Activated naive CD8-positive, alpha-beta T cell treated with anti-CD3 and anti-CD28 coated beads, Interleukin-2, amount 10 ng/mL, durations not matched to agents 7 days and 5 days (primary cell): ENCODE measurements around the gene DNAJB4. TPM values are rescaled to one million over a fixed set of nuclear protein-coding genes. Genes with fewer than 3 reads are reported as not detected.
"Not testable (repeated sequence)": the region's sequence is repeated elsewhere in the genome, so short reads cannot be mapped to it uniquely, and the experiment has no call there.

ENCODE experiments used
- ATAC-seq: fragments of 150-1000 bp; cut with Tn5 transposase; one replicate; pipeline ENCODE4 v1.10.0; 2021; ENCODE audit warnings: low read depth, moderate library complexity
- POLR2A ChIA-PET: fragments of 350-600 bp; sonication (Branson Sonifier 250); formaldehyde crosslinking; loops from one replicate; lab custom pipeline; 2021; ENCODE audit warnings: antibody characterized with exemption; lab: Charles Lee
- DNase-seq: peaks from one replicate; pipeline ENCODE4 v3.0.0; 2021
- H3K27ac Mint-ChIP-seq: one replicate; pipeline ENCODE4 v1.8.0; 2022; ENCODE audit warnings: mild to moderate bottlenecking, mixed read lengths
- H3K27me3 Mint-ChIP-seq: one replicate; pipeline ENCODE4 v1.8.0; 2022; ENCODE audit warnings: mild to moderate bottlenecking, moderate library complexity, mixed read lengths
- H3K36me3 Mint-ChIP-seq: one replicate; pipeline ENCODE4 v1.8.0; 2021; ENCODE audit warnings: mild to moderate bottlenecking, mixed read lengths
- H3K4me1 Mint-ChIP-seq: one replicate; pipeline ENCODE4 v1.8.0; 2021; ENCODE audit warnings: mixed read lengths
- H3K4me3 Mint-ChIP-seq: one replicate; pipeline ENCODE4 v1.8.0; 2022; ENCODE audit warnings: mild to moderate bottlenecking, moderate library complexity, mixed read lengths
- H3K9me3 Mint-ChIP-seq: one replicate; pipeline ENCODE4 v1.8.0; 2021; ENCODE audit warnings: mixed read lengths
- total RNA-seq, 2 experiments: library from RNA; stranded (reverse); gene quantifications; one replicate each; pipeline ENCODE4 v1.2.3, GENCODE V29; 2021

The DNAJB4 gene
- total RNA-seq, 2 experiments from 2014 or later: 15.2 to 16.4 TPM

- Mint-ChIP-seq H3K4me3 (no peak overlapping the region), H3K27me3 (no peaks in the 10 kb centered on the region), H3K36me3 (peaks cover 25% of the 10 kb centered on the region), H3K4me1 (peaks cover 35% of the 10 kb centered on the region), H3K27ac (no peak overlapping the region), H3K9me3 (no peaks in the 10 kb centered on the region)
- POLR2A ChIA-PET: interaction anchor here (0.6 to 7.7 kb wide), 17 partner anchors 11 to 671 kb away, joined by 3 to 224 read pairs (median 6); partner anchors contain the start of genes DNAJB4, IFI44, IFI44L and MIGA1
- peak; percentile 69 for ATAC-seq
- peak; percentile 44 for DNase-seq
These were observed 26.3 kb upstream of the DNAJB4 start for GRCh38 chr1:77978293-77978968.

- no peak within 1 kb of the TSS for H3K27ac Mint-ChIP-seq
- POLR2A ChIA-PET: interaction anchor here (0.6 to 7.7 kb wide), 15 partner anchors 12 to 671 kb away, joined by 3 to 224 read pairs (median 7); partner anchors contain the start of genes DNAJB4, IFI44, IFI44L and MIGA1
- H3K4me1 Mint-ChIP-seq: peaks cover 35% of the 10 kb centered on the region
- DNase-seq (peak; percentile 86), ATAC-seq (peak; percentile 83)
- H3K4me3 Mint-ChIP-seq: no peak within 1 kb of the TSS
- H3K9me3 Mint-ChIP-seq: no peaks in the 10 kb centered on the region
- H3K36me3 Mint-ChIP-seq: peaks cover 27% of the 10 kb centered on the region
- no peaks in the 10 kb centered on the region for H3K27me3 Mint-ChIP-seq
These were observed 25.5 kb upstream of the DNAJB4 start, which contains the start of gene FUBP1 for GRCh38 chr1:77978969-77979876. TSS of gene FUBP1 (minus strand) at chr1:77979072. CDS start at chr1:77979004, 68 bp downstream.

- H3K27ac Mint-ChIP-seq, H3K9me3 Mint-ChIP-seq, H3K27me3 Mint-ChIP-seq, POLR2A ChIA-PET, H3K4me3 Mint-ChIP-seq, ATAC-seq, DNase-seq: not testable (repeated sequence)
- peaks cover 26% of the 10 kb centered on the region for H3K36me3 Mint-ChIP-seq
- H3K4me1 Mint-ChIP-seq: peaks cover 26% of the 10 kb centered on the region
These were observed 21.3 kb upstream of the DNAJB4 start for GRCh38 chr1:77983352-77983996.

GRCh38 chr1:77983997-77984355 is 20.8 kb upstream of the DNAJB4 start:
- H3K27ac Mint-ChIP-seq: no peak overlapping the region
- peaks cover 26% of the 10 kb centered on the region for H3K4me1 Mint-ChIP-seq
- DNase-seq (no peak), ATAC-seq (no peak)
- H3K27me3 Mint-ChIP-seq: no peaks in the 10 kb centered on the region
- no peaks in the 10 kb centered on the region for H3K9me3 Mint-ChIP-seq
- H3K4me3 Mint-ChIP-seq: no peak overlapping the region
- peaks cover 27% of the 10 kb centered on the region for H3K36me3 Mint-ChIP-seq
- POLR2A ChIA-PET: no interaction called here

GRCh38 chr1:77984629-77985028 is 20.1 kb upstream of the DNAJB4 start:
- ATAC-seq (no peak), DNase-seq (no peak)
- POLR2A ChIA-PET: interaction anchor here (1.8 kb wide), 1 partner anchor 19 kb away, joined by 7 read pairs; no protein-coding TSS in a partner anchor
- Mint-ChIP-seq H3K4me1 (peaks cover 28% of the 10 kb centered on the region), H3K9me3 (no peaks in the 10 kb centered on the region), H3K4me3 (no peak overlapping the region), H3K36me3 (peaks cover 29% of the 10 kb centered on the region), H3K27me3 (no peaks in the 10 kb centered on the region), H3K27ac (no peak overlapping the region)

- Mint-ChIP-seq H3K4me3 (no peak overlapping the region), H3K9me3 (no peaks in the 10 kb centered on the region), H3K27me3 (no peaks in the 10 kb centered on the region), H3K4me1 (peaks cover 21% of the 10 kb centered on the region), H3K36me3 (peaks cover 32% of the 10 kb centered on the region), H3K27ac (no peak overlapping the region)
- ATAC-seq (no peak), DNase-seq (no peak)
- POLR2A ChIA-PET: interaction anchor here (5.5 kb wide), 1 partner anchor 18 kb away, joined by 26 read pairs; the partner anchor contains the start of gene DNAJB4
These were observed 17.9 kb upstream of the DNAJB4 start for GRCh38 chr1:77986810-77987209.

- H3K4me1 Mint-ChIP-seq: peaks cover 20% of the 10 kb centered on the region
- H3K9me3 Mint-ChIP-seq: no peaks in the 10 kb centered on the region
- DNase-seq (no peak), ATAC-seq (no peak)
- no peak overlapping the region for H3K27ac Mint-ChIP-seq
- no peaks in the 10 kb centered on the region for H3K27me3 Mint-ChIP-seq
- H3K36me3 Mint-ChIP-seq: peaks cover 30% of the 10 kb centered on the region
- no peak overlapping the region for H3K4me3 Mint-ChIP-seq
- POLR2A ChIA-PET: interaction anchor here (5.5 kb wide), 1 partner anchor 17 kb away, joined by 26 read pairs; the partner anchor contains the start of gene DNAJB4
These were observed 16.8 kb upstream of the DNAJB4 start for GRCh38 chr1:77987919-77988318.

- Mint-ChIP-seq H3K4me3 (no peak overlapping the region), H3K27ac (no peak overlapping the region), H3K9me3 (no peaks in the 10 kb centered on the region), H3K4me1 (peaks cover 15% of the 10 kb centered on the region), H3K36me3 (peaks cover 25% of the 10 kb centered on the region), H3K27me3 (no peaks in the 10 kb centered on the region)
- DNase-seq (no peak), ATAC-seq (no peak)
- POLR2A ChIA-PET: interaction anchor here (5.5 kb wide), 1 partner anchor 15 kb away, joined by 26 read pairs; the partner anchor contains the start of gene DNAJB4
These were observed 15.0 kb upstream of the DNAJB4 start for GRCh38 chr1:77989744-77990143.

- Mint-ChIP-seq H3K27ac (no peak overlapping the region), H3K27me3 (no peaks in the 10 kb centered on the region), H3K4me3 (no peak overlapping the region), H3K4me1 (peaks cover 12% of the 10 kb centered on the region), H3K9me3 (no peaks in the 10 kb centered on the region), H3K36me3 (peaks cover 20% of the 10 kb centered on the region)
- DNase-seq (no peak), ATAC-seq (no peak)
- POLR2A ChIA-PET: interaction anchor here (1.1 to 5.5 kb wide), 2 partner anchors 10 to 14 kb away, joined by 4 to 26 read pairs; partner anchors contain the start of gene DNAJB4
These were observed 14.0 kb upstream of the DNAJB4 start for GRCh38 chr1:77990629-77991204.

GRCh38 chr1:77991638-77992037 is 13.1 kb upstream of the DNAJB4 start:
- Mint-ChIP-seq H3K27me3 (no peaks in the 10 kb centered on the region), H3K4me3 (no peak overlapping the region), H3K4me1 (peaks cover 8% of the 10 kb centered on the region), H3K27ac (no peak overlapping the region), H3K9me3 (no peaks in the 10 kb centered on the region), H3K36me3 (peaks cover 16% of the 10 kb centered on the region)
- POLR2A ChIA-PET: interaction anchor here (0.7 to 5.5 kb wide), 3 partner anchors 11 to 215 kb away, joined by 4 to 26 read pairs (median 5); partner anchors contain the start of gene DNAJB4
- no peak for ATAC-seq
- DNase-seq: no peak

- no peak for ATAC-seq
- no peak overlapping the region for H3K27ac Mint-ChIP-seq
- POLR2A ChIA-PET: interaction anchor here (2.2 to 3.4 kb wide), 2 partner anchors 10 to 16 kb away, joined by 5 to 16 read pairs; partner anchors contain the start of genes DNAJB4 and FUBP1
- no peaks in the 10 kb centered on the region for H3K27me3 Mint-ChIP-seq
- no peak overlapping the region for H3K4me3 Mint-ChIP-seq
- peaks cover 22% of the 10 kb centered on the region for H3K36me3 Mint-ChIP-seq
- DNase-seq: no peak
- H3K9me3 Mint-ChIP-seq: no peaks in the 10 kb centered on the region
- H3K4me1 Mint-ChIP-seq: peaks cover 10% of the 10 kb centered on the region
These were observed 10.5 kb upstream of the DNAJB4 start for GRCh38 chr1:77994117-77994705.

GRCh38 chr1:77996734-77997133 is 8.0 kb upstream of the DNAJB4 start:
- DNase-seq (no peak), ATAC-seq (no peak)
- Mint-ChIP-seq H3K4me1 (peaks cover 6% of the 10 kb centered on the region), H3K27ac (no peak overlapping the region), H3K4me3 (no peak overlapping the region), H3K27me3 (no peaks in the 10 kb centered on the region), H3K36me3 (peaks cover 14% of the 10 kb centered on the region), H3K9me3 (no peaks in the 10 kb centered on the region)
- POLR2A ChIA-PET: no interaction called here
